ENCODE data around the gene LRRC37A3.
"Not testable (repeated sequence)": the region's sequence is repeated elsewhere in the genome, so short reads cannot be mapped to it uniquely, and the experiment has no call there.

LRRC37A3 gene

DNA sequence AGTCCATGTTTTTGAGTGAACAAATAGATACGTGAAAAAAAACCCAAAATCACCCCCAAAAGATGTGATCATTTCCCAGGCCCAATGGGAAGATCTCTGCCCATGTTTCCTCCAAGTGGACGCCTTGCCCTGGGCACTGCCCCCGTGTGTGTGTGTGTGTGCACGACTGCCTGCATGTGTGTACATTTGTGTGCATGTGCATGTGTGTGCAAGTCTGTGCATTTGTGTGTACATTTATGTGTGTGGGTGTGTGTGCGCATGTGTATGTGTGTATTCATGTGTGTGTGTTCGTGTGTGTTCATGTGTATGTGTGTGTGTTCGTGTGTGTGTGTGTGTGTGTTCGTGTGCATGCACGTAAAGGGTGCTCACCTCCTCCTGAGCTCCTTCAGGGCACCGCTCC is 16.8 kb upstream of the LRRC37A3 start:
- POLR2A ChIA-PET, result no interaction called here
- CTCF ChIA-PET, result no interaction called here
- TF ChIP-seq FOXK2 (IDR thresholded peaks at IDR 0.05) (no peak), CTBP1 (IDR thresholded peaks at IDR 0.05; ENCODE audit: borderline replicate concordance) (no peak), FOXM1 (IDR thresholded peaks at IDR 0.05; ENCODE audit: borderline replicate concordance) (no peak), BHLHE40 (IDR thresholded peaks at IDR 0.05; ENCODE audit: borderline replicate concordance) (no peak), ELF4 (IDR thresholded peaks at IDR 0.05) (no peak), LEF1 (IDR thresholded peaks at IDR 0.05; ENCODE audit: borderline replicate concordance) (no peak), ZNF384 (IDR thresholded peaks at IDR 0.05) (no peak), ARNT (IDR thresholded peaks at IDR 0.05) (no peak), HDGF (IDR thresholded peaks at IDR 0.05; ENCODE audit: borderline replicate concordance) (no peak), FOXA1 (IDR thresholded peaks at IDR 0.05) (no peak)
- TF ChIP-seq, protein P1, sequence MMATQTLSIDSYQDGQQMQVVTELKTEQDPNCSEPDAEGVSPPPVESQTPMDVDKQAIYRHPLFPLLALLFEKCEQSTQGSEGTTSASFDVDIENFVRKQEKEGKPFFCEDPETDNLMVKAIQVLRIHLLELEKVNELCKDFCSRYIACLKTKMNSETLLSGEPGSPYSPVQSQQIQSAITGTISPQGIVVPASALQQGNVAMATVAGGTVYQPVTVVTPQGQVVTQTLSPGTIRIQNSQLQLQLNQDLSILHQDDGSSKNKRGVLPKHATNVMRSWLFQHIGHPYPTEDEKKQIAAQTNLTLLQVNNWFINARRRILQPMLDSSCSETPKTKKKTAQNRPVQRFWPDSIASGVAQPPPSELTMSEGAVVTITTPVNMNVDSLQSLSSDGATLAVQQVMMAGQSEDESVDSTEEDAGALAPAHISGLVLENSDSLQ (IDR thresholded peaks at IDR 0.05), result no peak

DNA sequence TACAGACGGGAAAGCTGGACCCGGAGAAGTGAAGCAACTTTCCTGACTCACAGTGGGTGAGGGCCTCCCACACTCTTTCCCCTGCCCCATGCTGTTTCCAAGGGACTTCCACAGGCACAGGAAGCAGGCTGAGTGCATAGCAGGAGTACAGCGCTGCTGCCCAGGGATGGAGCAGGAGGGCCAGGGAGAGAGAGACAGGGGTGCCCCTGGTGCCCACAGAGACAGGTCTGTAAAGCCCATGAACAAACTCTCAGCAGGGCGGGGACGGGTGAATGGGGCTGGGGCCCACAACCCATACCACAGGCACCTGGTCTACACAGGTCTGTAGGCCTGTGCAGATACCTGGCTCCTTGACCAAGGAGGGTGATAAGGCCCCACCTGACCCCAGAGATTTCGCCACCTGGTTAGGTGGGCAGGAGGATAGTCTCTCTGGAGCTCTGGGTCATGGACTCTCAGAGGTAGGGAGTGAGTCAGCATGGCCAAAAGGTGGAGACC is 15.1 kb upstream of the LRRC37A3 start:
- POLR2A ChIA-PET; CTCF ChIA-PET; DNase-seq (ENCODE audit: extremely low spot score): not testable (repeated sequence)

More for the DNA sequence above, 16.8 kb upstream of the LRRC37A3 start:
- no peak for DNase-seq (ENCODE audit: extremely low spot score)

DNA sequence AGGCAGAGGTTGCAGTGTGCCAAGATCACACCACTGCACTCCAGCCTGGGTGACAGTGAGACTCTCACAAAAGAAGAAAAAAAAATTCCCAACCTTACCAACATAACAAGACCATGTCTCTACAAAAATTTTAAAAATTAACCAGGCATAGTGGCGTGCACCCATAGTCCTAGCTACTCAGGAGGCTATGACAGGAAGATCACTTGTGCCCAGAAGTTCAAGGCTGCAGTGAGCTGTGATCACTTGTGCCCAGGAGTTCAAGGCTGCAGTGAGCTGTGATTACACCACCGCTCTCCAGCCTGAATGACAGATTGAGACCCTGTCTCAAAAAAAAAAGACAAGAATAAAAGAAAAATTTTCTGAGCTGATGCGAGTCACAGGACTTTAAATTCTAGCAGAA is 13.6 kb upstream of the LRRC37A3 start:
- POLR2A ChIA-PET, CTCF ChIA-PET: not testable (repeated sequence)

DNA sequence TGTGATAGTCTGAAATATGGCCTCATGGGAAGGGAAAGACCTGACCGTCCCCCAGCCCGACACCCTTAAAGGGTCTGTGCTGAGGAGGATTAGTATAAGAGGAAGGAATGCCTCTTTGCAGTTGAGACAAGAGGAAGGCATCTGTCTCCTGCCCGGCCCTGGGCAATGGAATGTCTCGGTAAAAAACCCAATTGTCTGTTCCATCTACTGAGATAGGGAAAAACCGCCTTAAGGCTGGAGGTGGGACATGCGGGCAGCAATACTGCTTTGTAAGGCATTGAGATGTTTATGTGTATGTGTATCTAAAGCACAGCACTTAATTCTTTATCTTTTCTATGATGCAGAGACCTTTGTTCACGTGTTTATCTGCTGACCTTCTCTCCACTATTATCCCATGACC is 11.1 kb upstream of the LRRC37A3 start:
- DNase-seq (ENCODE audit: extremely low spot score); CTCF ChIA-PET; POLR2A ChIA-PET: not testable (repeated sequence)

More for the DNA sequence above, 13.6 kb upstream of the LRRC37A3 start:
- DNase-seq (ENCODE audit: extremely low spot score), result not testable (repeated sequence)

DNA sequence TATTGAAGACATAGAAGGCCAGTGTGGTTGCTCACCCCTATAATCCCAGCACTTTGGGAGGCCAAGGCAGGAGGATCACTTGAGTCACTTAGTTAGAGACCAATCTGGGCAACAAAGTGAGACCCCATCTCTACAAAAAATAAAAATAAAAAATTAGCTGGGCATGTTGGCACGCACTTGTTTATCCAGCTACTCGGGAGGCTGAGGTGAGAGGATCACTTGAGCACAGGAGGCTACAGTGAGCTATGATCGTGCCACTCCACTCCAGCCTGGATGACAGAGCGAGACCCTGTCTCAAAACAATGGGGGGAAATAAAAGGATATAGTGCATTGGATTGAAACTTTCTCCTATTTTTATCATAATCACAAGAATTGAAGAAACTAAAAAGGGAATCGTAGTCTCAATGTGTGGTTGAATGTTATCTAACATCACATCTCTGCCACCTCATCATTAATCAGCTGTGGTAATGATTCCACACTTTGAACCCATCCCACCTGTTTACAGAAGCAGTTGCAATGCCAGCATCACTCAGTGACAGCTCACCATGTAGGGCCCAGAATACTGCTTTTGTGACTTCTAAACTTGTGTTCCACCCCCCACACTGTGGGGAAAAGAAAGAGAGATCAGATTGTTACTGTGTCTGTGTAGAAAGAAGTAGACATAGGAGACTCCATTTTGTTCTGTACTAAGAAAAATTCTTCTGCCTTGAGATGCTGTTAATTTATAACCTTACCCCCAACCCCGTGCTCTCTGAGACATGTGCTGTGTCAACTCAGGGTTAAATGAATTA is 10.3 kb upstream of the LRRC37A3 start:
- POLR2A ChIA-PET; DNase-seq (ENCODE audit: extremely low spot score): not testable (repeated sequence)
- CTCF ChIA-PET, result interaction anchor here (0.7 kb wide), 1 partner anchor 9 kb away, joined by 3 read pairs; no protein-coding TSS in a partner anchor

DNA sequence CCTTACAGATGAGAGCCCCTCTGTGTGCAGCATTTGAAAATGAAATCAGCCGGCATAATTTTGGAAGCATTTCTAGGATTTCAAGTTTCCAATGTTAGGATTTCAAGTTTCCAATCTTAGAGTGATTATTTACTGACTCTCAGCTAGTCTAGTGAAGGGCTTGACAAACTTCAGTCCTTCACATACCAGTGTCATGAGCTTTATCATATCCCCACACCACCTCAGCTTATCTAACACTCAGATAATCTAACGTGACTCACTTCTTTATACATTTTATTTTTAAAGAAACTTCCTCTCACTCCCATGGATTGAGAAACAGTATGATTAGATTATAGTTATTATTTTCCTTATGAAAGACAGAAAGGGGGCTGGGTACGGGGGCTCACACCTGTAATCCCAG is 9.4 kb upstream of the LRRC37A3 start:
- DNase-seq (ENCODE audit: extremely low spot score); POLR2A ChIA-PET: not testable (repeated sequence)
- CTCF ChIA-PET, result interaction anchor here (0.7 kb wide), 1 partner anchor 8 kb away, joined by 3 read pairs; no protein-coding TSS in a partner anchor

DNA sequence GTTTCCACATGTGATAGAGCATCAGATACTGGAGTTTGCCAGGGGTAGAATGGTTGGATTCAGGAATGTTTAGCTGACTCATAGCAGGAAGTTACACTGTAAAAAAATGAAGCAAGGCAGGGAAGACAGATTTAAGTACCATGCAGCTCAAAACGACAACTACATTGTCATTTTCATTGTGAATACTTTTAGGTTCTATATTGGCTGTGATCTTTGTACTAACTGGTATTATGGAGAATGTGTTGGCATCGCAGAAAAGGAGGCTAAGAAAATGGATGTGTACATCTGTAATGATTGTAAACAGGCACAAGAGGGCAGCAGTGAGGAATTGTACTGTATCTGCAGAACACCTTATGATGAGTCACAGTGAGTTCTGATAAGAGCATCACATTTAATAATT is 8.2 kb upstream of the LRRC37A3 start:
- CTCF ChIA-PET; POLR2A ChIA-PET; DNase-seq (ENCODE audit: extremely low spot score): not testable (repeated sequence)

DNA sequence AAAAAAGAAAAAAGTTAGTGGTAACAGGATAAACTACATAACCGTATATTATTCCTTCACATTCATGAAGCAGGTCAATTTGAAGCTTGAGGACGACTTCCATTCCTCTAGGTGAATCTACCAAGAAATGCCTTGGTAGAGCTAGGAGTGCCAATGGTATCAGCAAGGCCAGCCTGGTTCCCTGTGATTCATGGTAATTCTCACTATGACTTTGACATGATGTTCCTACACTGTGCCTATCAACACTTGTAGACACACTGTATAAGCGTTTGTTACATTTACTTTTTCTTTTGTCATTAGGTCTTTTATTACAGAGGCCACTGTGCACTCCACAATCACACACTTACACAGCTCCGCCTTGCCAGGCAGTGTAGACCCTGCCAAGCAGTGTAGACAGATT is 7.2 kb upstream of the LRRC37A3 start:
- DNase-seq (ENCODE audit: extremely low spot score); POLR2A ChIA-PET: not testable (repeated sequence)
- CTCF ChIA-PET, result interaction anchor here (0.5 kb wide), 1 partner anchor 32 kb away, joined by 3 read pairs; no protein-coding TSS in a partner anchor

DNA sequence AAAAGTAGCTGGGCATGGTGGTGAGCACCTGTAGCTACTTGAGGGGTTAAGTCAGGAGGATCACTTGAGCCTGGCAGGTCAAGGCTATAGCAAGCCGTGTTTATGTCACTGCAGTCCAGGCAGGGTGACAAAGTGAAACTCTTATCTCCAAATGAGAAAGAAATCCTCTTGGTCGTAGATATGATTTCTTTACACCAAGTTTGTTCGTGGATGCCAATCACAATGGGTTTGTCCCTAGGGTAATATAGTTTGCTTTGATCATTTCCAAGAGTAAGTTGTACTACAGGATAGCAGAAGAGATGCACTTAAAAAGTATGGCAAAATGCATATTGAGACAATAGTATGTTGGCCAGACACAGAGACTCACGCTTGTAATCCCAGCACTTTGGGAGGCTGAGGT is 6.0 kb upstream of the LRRC37A3 start:
- CTCF ChIA-PET; DNase-seq (ENCODE audit: extremely low spot score); POLR2A ChIA-PET: not testable (repeated sequence)

DNA sequence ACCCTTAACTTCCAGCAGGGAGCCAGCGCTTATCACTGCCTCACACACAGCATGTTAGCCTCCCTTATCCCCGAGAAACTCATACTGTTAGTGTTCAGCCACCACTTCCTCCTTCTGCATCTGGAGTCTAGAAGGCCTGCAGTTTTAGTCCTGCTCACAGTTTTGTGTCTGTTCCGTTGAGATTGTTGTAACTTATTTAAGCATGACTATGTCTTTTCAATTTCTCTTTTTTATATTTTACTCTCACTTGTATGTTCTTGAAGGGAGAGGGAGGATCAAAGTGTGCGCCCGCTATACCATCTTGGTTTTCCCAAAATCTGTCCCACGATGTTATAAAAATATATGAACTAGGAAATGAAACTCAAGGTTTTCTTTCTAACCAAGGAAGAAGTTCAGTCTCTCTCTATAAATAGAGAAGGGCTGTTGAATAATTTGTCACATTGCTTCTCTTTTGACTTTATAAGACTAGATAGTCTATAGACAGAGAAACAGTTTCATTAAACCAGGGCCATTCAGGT is 3.8 kb upstream of the LRRC37A3 start:
- CTCF ChIA-PET; POLR2A ChIA-PET; DNase-seq (ENCODE audit: extremely low spot score): not testable (repeated sequence)

All from HEK293T (cell line).